Keratinocyte (primary cell): ENCODE data around the gene ARX.

Experiments
- EZH2 ChIP-seq: IDR thresholded peaks from one replicate; pipeline ENCODE4 v1.6.1; 2012; ENCODE audit warnings: inconsistent platforms, mild to moderate bottlenecking, low read length, moderate library complexity
- TF ChIP-seq, protein P1 (sequence below), 3 experiments: IDR thresholded peaks in 1 of 3; conservative IDR thresholded peaks in 1 of 3; optimal IDR thresholded peaks in 1 of 3; 2 replicates in 2 of 3; 3 replicates in 1 of 3; pipeline versions ENCODE3 to v1.5.1; 2011; ENCODE audit warnings: low read length in 3 of 3, mild to moderate bottlenecking in 3 of 3, moderate library complexity in 2 of 3, control low read depth in 1 of 3, inconsistent platforms in 1 of 3; ENCODE audit not compliant: insufficient read depth in 2 of 3; ENCODE audit errors: extremely low read depth in 1 of 3

DNA sequence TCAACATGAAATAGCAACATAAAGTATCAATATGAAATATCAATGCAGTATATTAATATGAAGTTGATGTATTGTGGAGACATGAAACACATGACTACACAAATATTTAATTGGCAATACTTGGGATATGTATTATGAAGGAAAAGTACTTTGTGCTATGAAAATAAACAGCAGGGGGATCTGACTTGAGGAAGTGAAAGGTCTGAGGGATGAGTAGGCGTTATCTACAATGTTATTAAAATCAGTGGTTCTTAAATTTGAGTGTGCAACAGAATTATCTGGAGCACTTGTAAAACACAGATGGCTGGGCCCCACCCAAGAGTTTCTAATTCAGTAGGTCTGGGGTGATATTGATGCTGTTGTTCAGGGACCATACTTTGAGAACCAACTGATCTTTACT, 27.4 kb upstream of the ARX start:
- TF ChIP-seq, protein P1, sequence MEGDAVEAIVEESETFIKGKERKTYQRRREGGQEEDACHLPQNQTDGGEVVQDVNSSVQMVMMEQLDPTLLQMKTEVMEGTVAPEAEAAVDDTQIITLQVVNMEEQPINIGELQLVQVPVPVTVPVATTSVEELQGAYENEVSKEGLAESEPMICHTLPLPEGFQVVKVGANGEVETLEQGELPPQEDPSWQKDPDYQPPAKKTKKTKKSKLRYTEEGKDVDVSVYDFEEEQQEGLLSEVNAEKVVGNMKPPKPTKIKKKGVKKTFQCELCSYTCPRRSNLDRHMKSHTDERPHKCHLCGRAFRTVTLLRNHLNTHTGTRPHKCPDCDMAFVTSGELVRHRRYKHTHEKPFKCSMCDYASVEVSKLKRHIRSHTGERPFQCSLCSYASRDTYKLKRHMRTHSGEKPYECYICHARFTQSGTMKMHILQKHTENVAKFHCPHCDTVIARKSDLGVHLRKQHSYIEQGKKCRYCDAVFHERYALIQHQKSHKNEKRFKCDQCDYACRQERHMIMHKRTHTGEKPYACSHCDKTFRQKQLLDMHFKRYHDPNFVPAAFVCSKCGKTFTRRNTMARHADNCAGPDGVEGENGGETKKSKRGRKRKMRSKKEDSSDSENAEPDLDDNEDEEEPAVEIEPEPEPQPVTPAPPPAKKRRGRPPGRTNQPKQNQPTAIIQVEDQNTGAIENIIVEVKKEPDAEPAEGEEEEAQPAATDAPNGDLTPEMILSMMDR (optimal IDR thresholded peaks at IDR 0.05 in 1 of 3, IDR thresholded peaks at IDR 0.05 in 1 of 3, conservative IDR thresholded peaks at IDR 0.05 in 1 of 3; ENCODE audit: extremely low read depth in 1 of 3, insufficient read depth in 2 of 3, low read length in 3 of 3), result no peak
- no peak for TF ChIP-seq EZH2
